Right lung (tissue), 10 donors: ENCODE data around the gene MASP1. TPM values are rescaled to one million over a fixed set of nuclear protein-coding genes. Genes with fewer than 3 reads are reported as not detected.
A peak's percentile ranks its signal among the peaks of the same experiment; 100 is the strongest.

ENCODE experiments used
- DNase-seq, 2 donors: peaks; one replicate each; pipeline ENCODE4 v3.0.0-alpha.2; 2013
- long read RNA-seq, 8 donors: transcript quantifications; one replicate each; lab custom pipeline, GENCODE V29; 2026
- polyA plus RNA-seq, 5 donors: library from polyadenylated mRNA; unstranded; fragments of 120-200 nt; gene quantifications; one replicate each; pipeline versions ENCODE4 v1.2.1 to v1.2.3, GENCODE V29; 2013; ENCODE audit warnings: inconsistent platforms in 1 of 5, low replicate concordance in 1 of 5; ENCODE audit not compliant: insufficient read length in 5 of 5, insufficient read depth in 1 of 5

MASP1 gene, protein sequence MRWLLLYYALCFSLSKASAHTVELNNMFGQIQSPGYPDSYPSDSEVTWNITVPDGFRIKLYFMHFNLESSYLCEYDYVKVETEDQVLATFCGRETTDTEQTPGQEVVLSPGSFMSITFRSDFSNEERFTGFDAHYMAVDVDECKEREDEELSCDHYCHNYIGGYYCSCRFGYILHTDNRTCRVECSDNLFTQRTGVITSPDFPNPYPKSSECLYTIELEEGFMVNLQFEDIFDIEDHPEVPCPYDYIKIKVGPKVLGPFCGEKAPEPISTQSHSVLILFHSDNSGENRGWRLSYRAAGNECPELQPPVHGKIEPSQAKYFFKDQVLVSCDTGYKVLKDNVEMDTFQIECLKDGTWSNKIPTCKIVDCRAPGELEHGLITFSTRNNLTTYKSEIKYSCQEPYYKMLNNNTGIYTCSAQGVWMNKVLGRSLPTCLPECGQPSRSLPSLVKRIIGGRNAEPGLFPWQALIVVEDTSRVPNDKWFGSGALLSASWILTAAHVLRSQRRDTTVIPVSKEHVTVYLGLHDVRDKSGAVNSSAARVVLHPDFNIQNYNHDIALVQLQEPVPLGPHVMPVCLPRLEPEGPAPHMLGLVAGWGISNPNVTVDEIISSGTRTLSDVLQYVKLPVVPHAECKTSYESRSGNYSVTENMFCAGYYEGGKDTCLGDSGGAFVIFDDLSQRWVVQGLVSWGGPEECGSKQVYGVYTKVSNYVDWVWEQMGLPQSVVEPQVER
- 1 to 10 TPM; 3.0 to 7.8 (median 5.8) TPM for polyA plus RNA-seq
- long read RNA-seq, donor 1, result 0 reads
- long read RNA-seq, donor 2, result 0 reads
- long read RNA-seq, donor 3, result 0 reads
- long read RNA-seq, donor 4, result 0 reads
- long read RNA-seq, donor 5, result 0 reads
- long read RNA-seq, donor 6, result 0 reads
- long read RNA-seq, donor 7, full-length matches to known transcripts, result 5 of 5 reads
- long read RNA-seq, donor 7, partial matches to known transcripts, result 0 of 5 reads
- long read RNA-seq, donor 7, other reads (novel, unspliced or antisense), result 0 of 5 reads
- long read RNA-seq, donor 8, result 0 reads

- no peak for DNase-seq
These were observed at the start of gene MASP1 for GRCh38 chr3:187291512-187292132. MASP1 (minus strand) TSS chr3:187291737; CDS start chr3:187291632, 105 bp downstream.

GRCh38 chr3:187340578-187340977, 49.0 kb upstream of the MASP1 start:
- DNase-seq, result no peak

GRCh38 chr3:187336322-187336721, 44.8 kb upstream of the MASP1 start:
- DNase-seq, result no peak

- no peak for DNase-seq
These were observed 43.4 kb upstream of the MASP1 start for GRCh38 chr3:187334904-187335303.

- no peak for DNase-seq
These were observed 37.2 kb upstream of the MASP1 start for GRCh38 chr3:187328691-187329090.

GRCh38 chr3:187327845-187328244, 36.3 kb upstream of the MASP1 start:
- no peak for DNase-seq

DNA sequence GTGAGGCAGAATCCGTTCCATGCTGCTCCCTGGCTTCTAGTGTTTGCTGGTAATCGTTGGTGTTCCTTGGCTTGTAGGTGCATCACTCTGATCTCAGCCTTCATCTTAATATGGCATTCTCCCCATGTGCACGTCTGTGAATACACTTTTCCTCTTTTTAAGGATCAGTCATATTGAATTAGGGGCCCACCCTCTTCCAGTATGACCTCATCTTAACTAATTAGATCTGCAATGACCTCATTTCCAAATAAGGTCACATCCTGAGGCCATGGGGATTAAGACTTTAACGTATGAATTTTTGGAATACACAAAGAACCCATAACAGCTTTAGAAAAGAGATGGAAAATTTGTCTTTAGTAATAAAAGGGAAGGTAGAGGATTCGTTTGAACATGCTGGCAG, 34.1 kb upstream of the MASP1 start:
- DNase-seq, result no peak

- no peak for DNase-seq
These were observed 31.6 kb upstream of the MASP1 start for GRCh38 chr3:187323091-187323490.

- no peak for DNase-seq
These were observed 30.8 kb upstream of the MASP1 start for GRCh38 chr3:187322291-187322690.

DNA sequence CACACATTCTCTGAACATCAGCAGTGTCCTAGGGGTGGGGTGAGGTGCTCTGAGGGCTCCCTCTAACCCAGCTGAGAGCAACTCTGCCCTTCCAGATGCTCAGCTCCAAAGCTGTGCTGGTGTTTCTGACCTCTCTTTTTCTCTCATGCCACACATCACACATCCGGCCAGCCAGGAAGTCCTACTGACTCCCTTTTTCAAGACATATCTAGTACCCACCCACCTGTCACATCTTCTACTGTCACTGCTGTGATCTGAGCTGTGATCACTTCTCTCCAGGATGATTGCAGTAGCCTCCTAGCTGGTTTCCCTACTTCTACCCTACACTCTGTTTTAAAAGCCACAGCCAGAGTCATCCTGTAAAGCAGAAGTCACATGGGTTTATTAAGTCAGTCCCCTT, 30.2 kb upstream of the MASP1 start:
- no peak for DNase-seq

DNA sequence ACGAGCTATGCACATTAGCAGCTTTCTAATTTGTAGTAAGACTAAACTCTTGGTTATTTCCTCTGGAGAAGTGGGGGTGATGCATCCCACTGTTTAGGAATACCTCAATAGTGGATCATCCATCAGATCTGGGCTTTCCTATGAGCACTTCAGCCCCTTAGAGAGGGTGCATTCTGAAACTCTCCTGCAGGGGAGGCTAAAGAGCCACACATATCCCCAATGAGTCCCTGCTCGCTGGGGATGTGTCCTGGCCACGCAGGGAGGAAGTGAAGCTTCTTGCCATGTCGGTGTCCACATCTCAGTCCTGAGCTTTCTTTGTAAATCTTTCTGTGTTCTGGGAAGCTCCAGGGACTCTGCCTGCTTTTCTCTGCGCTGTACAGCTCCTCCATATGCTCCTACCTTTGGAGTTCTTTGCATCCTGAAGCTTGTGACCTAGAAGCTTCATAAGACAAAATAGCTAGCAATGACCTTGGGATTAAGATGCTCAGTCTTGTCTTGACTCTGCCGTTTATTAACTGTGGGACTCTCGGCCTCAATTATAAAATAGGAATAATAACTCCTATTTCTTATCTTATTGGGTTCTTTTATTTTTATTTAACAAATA, 28.3 kb upstream of the MASP1 start:
- peak; percentile 5 to 19 for DNase-seq

- DNase-seq, result peak; percentile 27 to 31
These were observed 27.5 kb upstream of the MASP1 start for GRCh38 chr3:187318819-187319616.

DNA sequence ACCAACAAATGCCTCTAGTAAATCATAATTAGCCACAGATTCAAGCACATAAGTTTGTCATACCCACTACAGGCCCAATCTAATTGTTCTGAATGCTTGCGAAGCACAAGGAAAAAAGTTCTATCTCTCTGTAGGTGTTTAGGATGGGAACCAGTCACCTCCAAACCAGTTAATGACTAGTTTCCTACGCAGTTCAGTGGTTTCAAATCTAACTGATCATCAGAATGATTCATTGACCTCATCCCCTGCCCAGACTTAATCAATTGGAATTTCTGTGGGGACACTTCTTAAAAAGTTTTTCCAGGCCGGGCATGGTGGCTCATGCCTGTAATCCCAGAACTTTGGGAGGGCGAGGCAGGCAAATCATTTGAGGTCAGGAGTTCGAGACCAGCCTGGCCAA, 24.3 kb upstream of the MASP1 start:
- DNase-seq, result no peak

DNA sequence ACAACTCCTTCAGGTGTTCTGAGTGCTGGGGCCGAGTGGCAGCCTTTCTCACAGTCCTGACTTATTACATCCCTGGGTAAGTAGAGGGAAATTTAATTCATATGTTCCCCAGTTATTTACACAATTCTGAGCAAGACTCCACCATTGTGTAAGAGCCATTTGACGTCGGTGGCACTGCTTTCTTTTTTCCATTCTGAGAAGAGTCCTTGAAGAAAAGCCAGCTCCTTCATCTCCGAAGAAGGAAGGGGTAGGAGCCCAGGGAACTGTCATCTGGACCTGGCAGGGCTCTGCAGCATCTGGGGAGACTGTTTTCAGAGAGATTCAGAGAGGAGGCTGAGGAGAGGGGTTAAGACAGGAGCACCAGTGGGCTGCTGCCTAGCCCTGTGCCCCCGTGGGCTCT, 22.6 kb upstream of the MASP1 start:
- no peak for DNase-seq

DNA sequence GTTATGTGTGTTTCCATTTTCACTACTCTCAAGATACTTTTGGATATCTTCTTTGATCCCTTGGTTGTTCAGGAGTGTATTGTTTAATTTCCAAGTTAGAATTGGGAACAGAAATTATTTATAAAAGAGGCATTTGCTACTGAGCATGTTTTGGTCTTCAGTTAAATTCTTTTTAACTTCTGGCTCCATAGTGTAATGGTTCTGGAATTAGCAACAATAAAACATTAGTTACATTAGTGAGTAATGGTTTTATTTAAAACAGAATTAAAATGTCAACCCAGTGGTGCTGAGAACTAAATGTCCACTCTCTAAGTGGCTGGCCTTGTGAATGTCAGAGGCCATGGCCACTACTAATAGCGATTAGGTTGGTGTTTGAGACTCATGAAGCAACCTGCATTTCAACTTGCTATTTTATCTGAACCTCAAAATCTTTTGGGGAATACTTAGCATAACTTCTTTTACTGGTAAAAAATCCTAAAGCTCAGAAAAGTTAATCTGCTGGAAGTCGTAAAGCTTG, 19.5 kb upstream of the MASP1 start:
- DNase-seq, result no peak

GRCh38 chr3:187310226-187310625, 18.7 kb upstream of the MASP1 start:
- DNase-seq, result no peak

GRCh38 chr3:187305881-187306280, 14.3 kb upstream of the MASP1 start:
- DNase-seq, result no peak

GRCh38 chr3:187299611-187300010, 8.1 kb upstream of the MASP1 start:
- DNase-seq, result no peak

DNA sequence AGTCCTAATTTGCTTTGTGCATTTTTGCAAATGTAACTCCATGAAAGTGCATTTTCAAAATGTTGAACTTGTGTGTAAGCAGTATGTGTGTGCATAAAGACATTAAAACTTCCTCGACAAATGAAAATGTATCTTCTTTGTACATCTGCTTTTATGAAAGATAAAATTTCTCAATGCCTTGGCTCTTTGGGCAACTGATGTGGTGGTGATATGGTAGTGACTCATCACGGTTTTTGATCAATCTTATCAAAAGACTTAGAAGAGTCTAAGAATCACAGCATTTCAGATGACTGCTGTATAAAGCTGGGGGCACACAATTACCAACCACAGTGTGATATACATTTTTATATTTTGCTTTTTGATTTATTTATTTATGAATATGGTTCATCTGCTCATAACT, 5.4 kb upstream of the MASP1 start:
- no peak for DNase-seq

GRCh38 chr3:187296058-187296457, 4.5 kb upstream of the MASP1 start:
- DNase-seq, result no peak
